Liver (tissue), 9 donors: Measurements from ENCODE around the gene USP11. TPM values are rescaled to one million over a fixed set of nuclear protein-coding genes. Genes with fewer than 3 reads are reported as not detected.

Source experiments
- DNase-seq: peaks from one replicate; pipeline ENCODE4 v3.0.0-alpha.2; 2017; ENCODE audit warnings: low spot score
- H3K27ac ChIP-seq, 2 donors: one replicate each; pipeline ENCODE4 v1.7.0; 2013; ENCODE audit warnings: inconsistent platforms in 2 of 2, low read length in 2 of 2, control low read depth in 1 of 2, low read depth in 1 of 2, mild to moderate bottlenecking in 1 of 2
- H3K27me3 ChIP-seq, 4 donors: one replicate each; pipeline versions ENCODE4 v1.6.1 to v1.7.0; 2013; ENCODE audit warnings: low read length in 3 of 4, inconsistent platforms in 1 of 4, mild to moderate bottlenecking in 1 of 4, moderate library complexity in 1 of 4; ENCODE audit not compliant: control insufficient read depth in 4 of 4, insufficient read depth in 4 of 4
- H3K36me3 ChIP-seq, 4 donors: one replicate each; pipeline versions ENCODE4 v1.6.1 to v1.7.0; 2013; ENCODE audit warnings: low read length in 3 of 4, mild to moderate bottlenecking in 3 of 4, low read depth in 1 of 4, moderate library complexity in 1 of 4; ENCODE audit not compliant: control insufficient read depth in 4 of 4, insufficient read depth in 3 of 4
- H3K4me1 ChIP-seq, 4 donors: one replicate each; pipeline versions ENCODE4 v1.6.1 to v1.7.0; 2013; ENCODE audit warnings: low read length in 3 of 4, mild to moderate bottlenecking in 3 of 4, moderate library complexity in 1 of 4; ENCODE audit not compliant: control insufficient read depth in 4 of 4, insufficient read depth in 4 of 4
- H3K4me3 ChIP-seq, 3 donors: one replicate each; pipeline versions ENCODE4 v1.6.1 to v1.7.0; 2013; ENCODE audit warnings: low read length in 3 of 3, control low read depth in 1 of 3, low read depth in 1 of 3, mild to moderate bottlenecking in 1 of 3
- H3K9ac ChIP-seq, 2 donors: one replicate each; pipeline ENCODE4 v1.7.0; 2013; ENCODE audit warnings: low read length in 2 of 2, mild to moderate bottlenecking in 2 of 2, moderate library complexity in 2 of 2, control low read depth in 1 of 2, low read depth in 1 of 2
- H3K9me3 ChIP-seq, 4 donors: one replicate each; pipeline versions ENCODE4 v1.6.1 to v1.7.0; 2013; ENCODE audit warnings: low read length in 3 of 4; ENCODE audit not compliant: control insufficient read depth in 4 of 4
- EGR1 ChIP-seq, 2 donors: IDR thresholded peaks; 2 replicates each; pipeline ENCODE4 v1.6.1; 2016 to 2018; ENCODE audit warnings: antibody characterized with exemption in 2 of 2, low read depth in 2 of 2
- FOXA2 ChIP-seq: IDR thresholded peaks from 2 replicates; pipeline ENCODE4 v1.6.1; 2016; ENCODE audit warnings: antibody characterized with exemption
- HNF4A ChIP-seq, 2 donors: conservative IDR thresholded peaks; 2 replicates each; pipeline ENCODE4 v1.6.1; 2016; ENCODE audit warnings: antibody characterized with exemption in 2 of 2, mild to moderate bottlenecking in 2 of 2
- HNF4G ChIP-seq: IDR thresholded peaks from 2 replicates; pipeline ENCODE4 v1.6.1; 2016; ENCODE audit warnings: antibody characterized with exemption
- JUND ChIP-seq, 2 donors: IDR thresholded peaks; 2 replicates each; pipeline ENCODE4 v1.6.1; 2016; ENCODE audit warnings: antibody characterized with exemption in 2 of 2
- NR2F2 ChIP-seq: IDR thresholded peaks from 2 replicates; pipeline ENCODE4 v1.6.1; 2016; ENCODE audit warnings: antibody characterized with exemption
- RAD21 ChIP-seq, 2 donors: IDR thresholded peaks; 2 replicates each; pipeline ENCODE4 v1.6.1; 2016; ENCODE audit warnings: antibody characterized with exemption in 2 of 2, mild to moderate bottlenecking in 2 of 2
- RXRA ChIP-seq, 2 donors: IDR thresholded peaks; 2 replicates each; pipeline ENCODE4 v1.6.1; 2017 to 2018; ENCODE audit warnings: antibody characterized with exemption in 2 of 2, mild to moderate bottlenecking in 1 of 2
- SP1 ChIP-seq: IDR thresholded peaks from 2 replicates; pipeline ENCODE4 v1.6.1; 2018; ENCODE audit warnings: antibody characterized with exemption, mild to moderate bottlenecking
- TAF1 ChIP-seq: conservative IDR thresholded peaks from 2 replicates; pipeline ENCODE4 v1.6.1; 2016; ENCODE audit warnings: antibody characterized with exemption, mild to moderate bottlenecking
- YY1 ChIP-seq: IDR thresholded peaks from 2 replicates; pipeline ENCODE4 v1.6.1; 2016; ENCODE audit warnings: antibody characterized with exemption, mild to moderate bottlenecking
- whole genome bisulfite sequencing: extraction: QIAGEN DNeasy Blood & Tissue Kit; methylation state at CpG from one replicate; pipeline ENCODE4 v1.1.7; 2013; 5-methylcytosine and 5-hydroxymethylcytosine counted together
- polyA plus RNA-seq, 2 donors: library from polyadenylated mRNA; stranded (reverse) in 1 of 2; unstranded in 1 of 2; fragments of 200-250 nt in 1 of 2; fragments of >200 nt in 1 of 2; fragmentation: Nextera tagmentation in 1 of 2; extraction: Ambion mirVana in 1 of 2; gene quantifications; one replicate each; pipeline versions ENCODE4 v1.2.1 to v1.2.3, GENCODE V29; 2013 to 2015
- total RNA-seq, 2 donors: library from RNA; depleted of rRNA; stranded (reverse); fragments of >200 nt; gene quantifications; one replicate each; pipeline ENCODE4 v1.2.3, GENCODE V29; 2014
- TF ChIP-seq, protein P1 (sequence below): IDR thresholded peaks from 2 replicates; pipeline ENCODE4 v1.6.1; 2016; ENCODE audit warnings: antibody characterized with exemption
- TF ChIP-seq, protein P2 (sequence below): IDR thresholded peaks from 2 replicates; pipeline ENCODE4 v1.6.1; 2016; ENCODE audit warnings: antibody characterized with exemption, mild to moderate bottlenecking
- TF ChIP-seq, protein P3 (sequence below): IDR thresholded peaks from 2 replicates; pipeline ENCODE4 v1.6.1; 2016; ENCODE audit warnings: antibody characterized with exemption
- TF ChIP-seq, protein P4 (sequence below): fragments of 150-350 bp; IDR thresholded peaks from 2 replicates; pipeline ENCODE4 v1.5.1; 2017; ENCODE audit warnings: improper control_type of control experiment, low read depth, low read length; ENCODE audit not compliant: missing input control
- TF ChIP-seq, protein P5 (sequence below): IDR thresholded peaks from 2 replicates; pipeline ENCODE4 v1.6.1; 2016; ENCODE audit warnings: antibody characterized with exemption
- donor health status: healthy.
- donor health status: healthy.
- donor health status: healthy.
- donor health status: healthy.
- donor health status: healthy.

USP11 gene
- total and polyA plus RNA-seq, 4 donors, result 9.6 to 24.3 (median 11.1) TPM

DNA sequence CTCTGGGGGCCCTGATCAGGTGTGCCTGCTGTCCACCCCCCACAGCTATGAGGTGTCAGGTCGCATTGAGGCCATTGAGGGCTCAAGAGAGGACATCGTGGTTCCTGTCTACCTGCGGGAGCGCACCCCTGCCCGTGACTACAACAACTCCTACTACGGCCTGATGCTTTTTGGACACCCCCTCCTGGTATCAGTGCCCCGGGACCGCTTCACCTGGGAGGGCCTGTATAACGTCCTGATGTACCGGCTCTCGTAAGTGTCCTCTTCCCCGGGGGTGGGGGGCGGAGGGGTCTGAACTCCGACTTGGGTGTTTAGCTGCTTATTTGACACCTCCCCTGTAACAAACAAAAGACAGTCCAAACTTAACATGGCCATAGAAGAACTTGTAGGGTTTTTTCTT, 10.5 kb downstream of the USP11 start:
- Histone ChIP-seq H3K27ac (no peak overlapping the region), H3K9ac (no peak overlapping the region), H3K27me3 (peaks cover 0 to 2% (median 0%) of the 10 kb centered on the region in 4 donors), H3K36me3 (peaks cover 0 to 34% (median 12%) of the 10 kb centered on the region in 4 donors), H3K4me1 (no peaks in the 10 kb centered on the region), H3K4me3 (no peak overlapping the region), H3K9me3 (peaks cover 0 to 4% (median 0%) of the 10 kb centered on the region in 4 donors)
- WGBS, result 98% methylated on average over 14 of the region's 14 CpGs
- no peak for DNase-seq
- TF ChIP-seq, protein P1, sequence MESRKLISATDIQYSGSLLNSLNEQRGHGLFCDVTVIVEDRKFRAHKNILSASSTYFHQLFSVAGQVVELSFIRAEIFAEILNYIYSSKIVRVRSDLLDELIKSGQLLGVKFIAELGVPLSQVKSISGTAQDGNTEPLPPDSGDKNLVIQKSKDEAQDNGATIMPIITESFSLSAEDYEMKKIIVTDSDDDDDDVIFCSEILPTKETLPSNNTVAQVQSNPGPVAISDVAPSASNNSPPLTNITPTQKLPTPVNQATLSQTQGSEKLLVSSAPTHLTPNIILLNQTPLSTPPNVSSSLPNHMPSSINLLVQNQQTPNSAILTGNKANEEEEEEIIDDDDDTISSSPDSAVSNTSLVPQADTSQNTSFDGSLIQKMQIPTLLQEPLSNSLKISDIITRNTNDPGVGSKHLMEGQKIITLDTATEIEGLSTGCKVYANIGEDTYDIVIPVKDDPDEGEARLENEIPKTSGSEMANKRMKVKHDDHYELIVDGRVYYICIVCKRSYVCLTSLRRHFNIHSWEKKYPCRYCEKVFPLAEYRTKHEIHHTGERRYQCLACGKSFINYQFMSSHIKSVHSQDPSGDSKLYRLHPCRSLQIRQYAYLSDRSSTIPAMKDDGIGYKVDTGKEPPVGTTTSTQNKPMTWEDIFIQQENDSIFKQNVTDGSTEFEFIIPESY, result no peak
- TF ChIP-seq, protein P2, sequence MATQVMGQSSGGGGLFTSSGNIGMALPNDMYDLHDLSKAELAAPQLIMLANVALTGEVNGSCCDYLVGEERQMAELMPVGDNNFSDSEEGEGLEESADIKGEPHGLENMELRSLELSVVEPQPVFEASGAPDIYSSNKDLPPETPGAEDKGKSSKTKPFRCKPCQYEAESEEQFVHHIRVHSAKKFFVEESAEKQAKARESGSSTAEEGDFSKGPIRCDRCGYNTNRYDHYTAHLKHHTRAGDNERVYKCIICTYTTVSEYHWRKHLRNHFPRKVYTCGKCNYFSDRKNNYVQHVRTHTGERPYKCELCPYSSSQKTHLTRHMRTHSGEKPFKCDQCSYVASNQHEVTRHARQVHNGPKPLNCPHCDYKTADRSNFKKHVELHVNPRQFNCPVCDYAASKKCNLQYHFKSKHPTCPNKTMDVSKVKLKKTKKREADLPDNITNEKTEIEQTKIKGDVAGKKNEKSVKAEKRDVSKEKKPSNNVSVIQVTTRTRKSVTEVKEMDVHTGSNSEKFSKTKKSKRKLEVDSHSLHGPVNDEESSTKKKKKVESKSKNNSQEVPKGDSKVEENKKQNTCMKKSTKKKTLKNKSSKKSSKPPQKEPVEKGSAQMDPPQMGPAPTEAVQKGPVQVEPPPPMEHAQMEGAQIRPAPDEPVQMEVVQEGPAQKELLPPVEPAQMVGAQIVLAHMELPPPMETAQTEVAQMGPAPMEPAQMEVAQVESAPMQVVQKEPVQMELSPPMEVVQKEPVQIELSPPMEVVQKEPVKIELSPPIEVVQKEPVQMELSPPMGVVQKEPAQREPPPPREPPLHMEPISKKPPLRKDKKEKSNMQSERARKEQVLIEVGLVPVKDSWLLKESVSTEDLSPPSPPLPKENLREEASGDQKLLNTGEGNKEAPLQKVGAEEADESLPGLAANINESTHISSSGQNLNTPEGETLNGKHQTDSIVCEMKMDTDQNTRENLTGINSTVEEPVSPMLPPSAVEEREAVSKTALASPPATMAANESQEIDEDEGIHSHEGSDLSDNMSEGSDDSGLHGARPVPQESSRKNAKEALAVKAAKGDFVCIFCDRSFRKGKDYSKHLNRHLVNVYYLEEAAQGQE, result no peak
- TF ChIP-seq NR2F2 (no peak), FOXA2 (no peak), HNF4A (conservative IDR thresholded peaks at IDR 0.05) (no peak), HNF4G (no peak), TAF1 (no peak), YY1 (no peak), SP1 (no peak), JUND (IDR thresholded peaks at IDR 0.05) (no peak), RXRA (IDR thresholded peaks at IDR 0.05) (no peak), RAD21 (IDR thresholded peaks at IDR 0.05) (no peak)
- TF ChIP-seq, protein P3, sequence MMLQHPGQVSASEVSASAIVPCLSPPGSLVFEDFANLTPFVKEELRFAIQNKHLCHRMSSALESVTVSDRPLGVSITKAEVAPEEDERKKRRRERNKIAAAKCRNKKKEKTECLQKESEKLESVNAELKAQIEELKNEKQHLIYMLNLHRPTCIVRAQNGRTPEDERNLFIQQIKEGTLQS, result no peak
- TF ChIP-seq, protein P4, sequence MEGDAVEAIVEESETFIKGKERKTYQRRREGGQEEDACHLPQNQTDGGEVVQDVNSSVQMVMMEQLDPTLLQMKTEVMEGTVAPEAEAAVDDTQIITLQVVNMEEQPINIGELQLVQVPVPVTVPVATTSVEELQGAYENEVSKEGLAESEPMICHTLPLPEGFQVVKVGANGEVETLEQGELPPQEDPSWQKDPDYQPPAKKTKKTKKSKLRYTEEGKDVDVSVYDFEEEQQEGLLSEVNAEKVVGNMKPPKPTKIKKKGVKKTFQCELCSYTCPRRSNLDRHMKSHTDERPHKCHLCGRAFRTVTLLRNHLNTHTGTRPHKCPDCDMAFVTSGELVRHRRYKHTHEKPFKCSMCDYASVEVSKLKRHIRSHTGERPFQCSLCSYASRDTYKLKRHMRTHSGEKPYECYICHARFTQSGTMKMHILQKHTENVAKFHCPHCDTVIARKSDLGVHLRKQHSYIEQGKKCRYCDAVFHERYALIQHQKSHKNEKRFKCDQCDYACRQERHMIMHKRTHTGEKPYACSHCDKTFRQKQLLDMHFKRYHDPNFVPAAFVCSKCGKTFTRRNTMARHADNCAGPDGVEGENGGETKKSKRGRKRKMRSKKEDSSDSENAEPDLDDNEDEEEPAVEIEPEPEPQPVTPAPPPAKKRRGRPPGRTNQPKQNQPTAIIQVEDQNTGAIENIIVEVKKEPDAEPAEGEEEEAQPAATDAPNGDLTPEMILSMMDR, result no peak
- TF ChIP-seq, protein P5, sequence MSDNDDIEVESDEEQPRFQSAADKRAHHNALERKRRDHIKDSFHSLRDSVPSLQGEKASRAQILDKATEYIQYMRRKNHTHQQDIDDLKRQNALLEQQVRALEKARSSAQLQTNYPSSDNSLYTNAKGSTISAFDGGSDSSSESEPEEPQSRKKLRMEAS, result no peak

DNA sequence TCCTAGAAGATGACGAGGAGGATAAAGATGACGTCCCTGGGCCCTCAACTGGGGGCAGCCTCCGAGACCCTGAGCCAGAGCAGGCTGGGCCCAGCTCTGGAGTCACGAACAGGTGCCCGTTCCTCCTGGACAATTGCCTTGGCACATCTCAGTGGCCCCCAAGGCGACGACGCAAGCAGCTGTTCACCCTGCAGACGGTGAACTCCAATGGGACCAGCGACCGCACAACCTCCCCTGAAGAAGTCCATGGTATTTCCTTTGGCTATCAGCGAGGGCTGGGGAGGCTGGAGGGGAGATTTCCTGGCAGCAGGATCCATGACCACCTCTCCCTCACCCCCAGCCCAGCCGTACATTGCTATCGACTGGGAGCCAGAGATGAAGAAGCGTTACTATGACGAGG, 11.9 kb downstream of the USP11 start:
- no peak overlapping the region for H3K4me3 ChIP-seq
- peaks cover 0 to 4% (median 0%) of the 10 kb centered on the region in 4 donors for H3K9me3 ChIP-seq
- H3K9ac ChIP-seq, result no peak overlapping the region
- 92% methylated on average over 16 of the region's 16 CpGs for WGBS
- H3K27me3 ChIP-seq, result peaks cover 0 to 2% (median 0%) of the 10 kb centered on the region in 4 donors
- H3K36me3 ChIP-seq, result peaks cover 0 to 34% (median 12%) of the 10 kb centered on the region in 4 donors
- no peak overlapping the region for H3K27ac ChIP-seq
- no peaks in the 10 kb centered on the region for H3K4me1 ChIP-seq
- DNase-seq, result no peak
- no peak for TF ChIP-seq NR2F2
- TF ChIP-seq, protein P3, result no peak
- TF ChIP-seq FOXA2, result no peak
- TF ChIP-seq, protein P4, result no peak
- TF ChIP-seq, protein P2, result no peak
- TF ChIP-seq RAD21 (IDR thresholded peaks at IDR 0.05), result no peak
- no peak for TF ChIP-seq SP1
- no peak for TF ChIP-seq YY1
- no peak for TF ChIP-seq HNF4G
- no peak for TF ChIP-seq EGR1 (IDR thresholded peaks at IDR 0.05; ENCODE audit: low read depth in 2 of 2)
